WTC11 (cell line): ENCODE data around the gene NELL2. TPM values are rescaled to one million over a fixed set of nuclear protein-coding genes. Genes with fewer than 3 reads are reported as not detected.

Source experiments
- ATAC-seq: fragments of 200-7000 bp; cut with Tn5 transposase; 2 replicates; pipeline ENCODE4 v1.10.0; 2021; ENCODE audit warnings: mild to moderate bottlenecking, moderate library complexity
- CTCF ChIA-PET: fragments of 300-600 bp; sonication (Branson Sonifier 250); formaldehyde crosslinking; loops from one replicate; lab custom pipeline; 2021; ENCODE audit warnings: antibody characterized with exemption; lab: Charles Lee
- POLR2A ChIA-PET: fragments of 350-600 bp; sonication (Branson Sonifier 250); formaldehyde crosslinking; loops from one replicate; lab custom pipeline; 2021; ENCODE audit warnings: antibody characterized with exemption; lab: Charles Lee
- DNase-seq: peaks from one replicate; pipeline ENCODE4 v3.0.0; 2021; ENCODE audit warnings: low spot score
- H3K27ac Mint-ChIP-seq: 2 replicates; pipeline ENCODE4 v1.8.0; 2021; ENCODE audit warnings: mixed read lengths
- H3K27me3 Mint-ChIP-seq: 2 replicates; pipeline ENCODE4 v1.8.0; 2021; ENCODE audit warnings: low read depth, mild to moderate bottlenecking, moderate library complexity, mixed read lengths
- H3K36me3 Mint-ChIP-seq: 2 replicates; pipeline ENCODE4 v1.8.0; 2021; ENCODE audit warnings: mixed read lengths
- H3K4me1 Mint-ChIP-seq: 2 replicates; pipeline ENCODE4 v1.8.0; 2022; ENCODE audit warnings: mixed read lengths
- H3K4me3 Mint-ChIP-seq: 2 replicates; pipeline ENCODE4 v1.8.0; 2021; ENCODE audit warnings: mild to moderate bottlenecking, moderate library complexity, mixed read lengths
- H3K9me3 Mint-ChIP-seq: 2 replicates; pipeline ENCODE4 v1.8.0; 2021; ENCODE audit warnings: mixed read lengths
- EMX1 ChIP-seq: fragments of 250-450 bp; sonication (Bioruptor Pico); IDR thresholded peaks from 2 replicates; pipeline ENCODE4 v1.8.0; 2021; ENCODE audit warnings: mild to moderate bottlenecking
- ESRRA ChIP-seq: sonication (generic); formaldehyde crosslinking; IDR thresholded peaks from 2 replicates; pipeline ENCODE4 v1.8.1; 2022; ENCODE audit warnings: mild to moderate bottlenecking, missing genetic modification reagents, borderline replicate concordance
- JAZF1 ChIP-seq: fragments of 250-450 bp; sonication (Bioruptor Pico); IDR thresholded peaks from 2 replicates; pipeline ENCODE4 v1.9.0; 2021; ENCODE audit warnings: moderate library complexity, mild to moderate bottlenecking, inconsistent platforms
- MYBL2 ChIP-seq: sonication (generic); formaldehyde crosslinking; IDR thresholded peaks from 2 replicates; pipeline ENCODE4 v1.8.1; 2023; ENCODE audit warnings: mild to moderate bottlenecking, moderate library complexity, missing genetic modification reagents
- NFATC4 ChIP-seq: fragments of 250-450 bp; sonication (Bioruptor Pico); IDR thresholded peaks from 2 replicates; pipeline ENCODE4 v1.9.0; 2021; ENCODE audit warnings: mild to moderate bottlenecking
- NR3C1 ChIP-seq: sonication (generic); formaldehyde crosslinking; conservative IDR thresholded peaks from 2 replicates; pipeline ENCODE4 v1.8.1; 2023; ENCODE audit warnings: low read depth, mild to moderate bottlenecking, missing genetic modification reagents
- PRRX2 ChIP-seq: fragments of 250-450 bp; sonication (Bioruptor Pico); IDR thresholded peaks from 2 replicates; pipeline ENCODE4 v1.8.0; 2021; ENCODE audit warnings: mild to moderate bottlenecking
- SOX15 ChIP-seq: fragments of 250-450 bp; sonication (Bioruptor Pico); IDR thresholded peaks from 2 replicates; pipeline ENCODE4 v1.9.0; 2021; ENCODE audit warnings: mild to moderate bottlenecking
- TEAD4 ChIP-seq: sonication (generic); formaldehyde crosslinking; IDR thresholded peaks from 2 replicates; pipeline ENCODE4 v1.8.0; 2022; ENCODE audit warnings: mild to moderate bottlenecking, missing genetic modification reagents
- TP53 ChIP-seq: sonication (generic); formaldehyde crosslinking; IDR thresholded peaks from 2 replicates; pipeline ENCODE4 v1.8.1; 2023; ENCODE audit warnings: mild to moderate bottlenecking, missing genetic modification reagents
- ZNF121 ChIP-seq: sonication (generic); formaldehyde crosslinking; IDR thresholded peaks from 2 replicates; pipeline ENCODE4 v1.8.0; 2023; ENCODE audit warnings: missing genetic modification reagents
- total RNA-seq: library from RNA; stranded (reverse); gene quantifications from 3 replicates; pipeline ENCODE4 v1.2.3, GENCODE V29; 2021
- TF ChIP-seq, protein P1 (sequence below): sonication (generic); formaldehyde crosslinking; IDR thresholded peaks from 2 replicates; pipeline ENCODE4 v1.8.1; 2023; ENCODE audit warnings: mild to moderate bottlenecking, moderate library complexity, missing genetic modification reagents
- TF ChIP-seq, protein P2 (sequence below): fragments of 250-450 bp; sonication (Bioruptor Pico); IDR thresholded peaks from 2 replicates; pipeline ENCODE4 v2.1.2; 2022; ENCODE audit warnings: mild to moderate bottlenecking, moderate library complexity
- TF ChIP-seq, protein P3 (sequence below): fragments of 250-450 bp; sonication (Bioruptor Pico); IDR thresholded peaks from 2 replicates; pipeline ENCODE4 v1.9.0; 2021; ENCODE audit warnings: moderate library complexity, mild to moderate bottlenecking, inconsistent platforms, borderline replicate concordance
- TF ChIP-seq, protein P4 (sequence below): sonication (generic); formaldehyde crosslinking; conservative IDR thresholded peaks from 2 replicates; pipeline ENCODE4 v1.8.1; 2023; ENCODE audit warnings: mild to moderate bottlenecking, low read depth, missing genetic modification reagents, moderate library complexity
- TF ChIP-seq, protein P5 (sequence below): fragments of 250-450 bp; sonication (Bioruptor Pico); IDR thresholded peaks from 2 replicates; pipeline ENCODE4 v1.9.0; 2021; ENCODE audit warnings: mild to moderate bottlenecking, borderline replicate concordance
- TF ChIP-seq, protein P6 (sequence below): sonication (generic); formaldehyde crosslinking; IDR thresholded peaks from 2 replicates; pipeline ENCODE4 v1.8.0; 2023; ENCODE audit warnings: missing genetic modification reagents, mild to moderate bottlenecking, borderline replicate concordance
- TF ChIP-seq, protein P7 (sequence below): sonication (generic); formaldehyde crosslinking; IDR thresholded peaks from 2 replicates; pipeline ENCODE4 v1.8.1; 2023; ENCODE audit warnings: mild to moderate bottlenecking, missing genetic modification reagents, moderate library complexity

The NELL2 gene
- total RNA-seq, 1 experiment from 2014 or later, result 37.4 TPM

DNA sequence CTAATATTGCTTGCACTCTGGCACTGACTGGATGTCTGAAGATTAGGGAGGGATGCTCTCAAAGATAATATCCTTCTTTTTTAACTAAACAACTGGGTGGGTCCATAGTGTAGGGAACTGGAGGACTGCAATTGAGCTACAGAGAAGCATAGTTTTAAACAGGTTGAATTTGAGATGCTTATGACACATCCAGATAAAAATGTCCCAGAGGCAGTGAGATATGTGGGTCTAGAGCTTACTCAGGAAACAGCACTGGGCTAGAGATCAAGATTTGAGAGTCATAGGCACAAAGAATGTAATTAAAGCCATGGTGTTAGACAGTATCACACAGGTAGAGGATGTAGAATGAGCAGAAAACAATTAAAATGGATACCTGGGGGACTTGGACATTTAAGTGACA, 198.4 kb downstream of the NELL2 start (continued):
- TF ChIP-seq, protein P1, sequence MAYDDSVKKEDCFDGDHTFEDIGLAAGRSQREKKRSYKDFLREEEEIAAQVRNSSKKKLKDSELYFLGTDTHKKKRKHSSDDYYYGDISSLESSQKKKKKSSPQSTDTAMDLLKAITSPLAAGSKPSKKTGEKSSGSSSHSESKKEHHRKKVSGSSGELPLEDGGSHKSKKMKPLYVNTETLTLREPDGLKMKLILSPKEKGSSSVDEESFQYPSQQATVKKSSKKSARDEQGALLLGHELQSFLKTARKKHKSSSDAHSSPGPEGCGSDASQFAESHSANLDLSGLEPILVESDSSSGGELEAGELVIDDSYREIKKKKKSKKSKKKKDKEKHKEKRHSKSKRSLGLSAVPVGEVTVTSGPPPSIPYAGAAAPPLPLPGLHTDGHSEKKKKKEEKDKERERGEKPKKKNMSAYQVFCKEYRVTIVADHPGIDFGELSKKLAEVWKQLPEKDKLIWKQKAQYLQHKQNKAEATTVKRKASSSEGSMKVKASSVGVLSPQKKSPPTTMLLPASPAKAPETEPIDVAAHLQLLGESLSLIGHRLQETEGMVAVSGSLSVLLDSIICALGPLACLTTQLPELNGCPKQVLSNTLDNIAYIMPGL (CRISPR knock-in tag), result no peak
- no peak for TF ChIP-seq PRRX2 (CRISPR knock-in tag)
- TF ChIP-seq, protein P2, sequence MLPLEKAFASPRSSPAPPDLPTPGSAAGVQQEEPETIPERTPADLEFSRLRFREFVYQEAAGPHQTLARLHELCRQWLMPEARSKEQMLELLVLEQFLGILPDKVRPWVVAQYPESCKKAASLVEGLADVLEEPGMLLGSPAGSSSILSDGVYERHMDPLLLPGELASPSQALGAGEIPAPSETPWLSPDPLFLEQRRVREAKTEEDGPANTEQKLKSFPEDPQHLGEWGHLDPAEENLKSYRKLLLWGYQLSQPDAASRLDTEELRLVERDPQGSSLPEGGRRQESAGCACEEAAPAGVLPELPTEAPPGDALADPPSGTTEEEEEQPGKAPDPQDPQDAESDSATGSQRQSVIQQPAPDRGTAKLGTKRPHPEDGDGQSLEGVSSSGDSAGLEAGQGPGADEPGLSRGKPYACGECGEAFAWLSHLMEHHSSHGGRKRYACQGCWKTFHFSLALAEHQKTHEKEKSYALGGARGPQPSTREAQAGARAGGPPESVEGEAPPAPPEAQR, result no peak

DNA sequence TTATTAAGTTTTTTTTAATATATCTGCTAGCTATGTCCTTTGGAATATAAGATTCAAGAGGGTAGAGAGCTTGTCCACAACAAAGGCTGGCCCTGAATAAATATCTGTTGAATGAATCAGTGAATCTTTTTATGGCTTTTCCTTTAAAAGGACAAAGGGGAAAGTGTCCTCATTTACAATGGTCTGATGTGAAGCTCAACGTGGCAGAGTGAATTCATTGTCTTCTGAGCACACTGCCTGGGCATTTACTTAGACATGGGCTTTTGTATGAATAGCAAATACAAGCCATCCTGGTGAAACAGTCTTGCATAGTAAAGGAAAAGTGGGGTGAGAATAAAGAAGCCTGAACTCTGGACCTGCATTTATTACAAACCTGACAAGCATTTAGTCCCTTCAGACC, 201.2 kb downstream of the NELL2 start:
- ChIA-PET POLR2A (no interaction called here), CTCF (interaction anchor here (1.5 kb wide), 1 partner anchor 274 kb away, joined by 3 read pairs; no protein-coding TSS in a partner anchor)
- Mint-ChIP-seq H3K4me1 (peaks cover 8% of the 10 kb centered on the region; the same call in 1 of the 2 replicates), H3K27ac (no peak overlapping the region), H3K9me3 (peaks cover 12% of the 10 kb centered on the region), H3K36me3 (peaks cover 8% of the 10 kb centered on the region), H3K4me3 (no peak overlapping the region), H3K27me3 (no peaks in the 10 kb centered on the region)
- ATAC-seq (no peak), DNase-seq (no peak)
- TF ChIP-seq EMX1 (CRISPR knock-in tag) (no peak), SOX15 (no peak), ESRRA (CRISPR knock-in tag) (no peak), ZNF121 (CRISPR knock-in tag) (no peak)
- TF ChIP-seq, protein P3, sequence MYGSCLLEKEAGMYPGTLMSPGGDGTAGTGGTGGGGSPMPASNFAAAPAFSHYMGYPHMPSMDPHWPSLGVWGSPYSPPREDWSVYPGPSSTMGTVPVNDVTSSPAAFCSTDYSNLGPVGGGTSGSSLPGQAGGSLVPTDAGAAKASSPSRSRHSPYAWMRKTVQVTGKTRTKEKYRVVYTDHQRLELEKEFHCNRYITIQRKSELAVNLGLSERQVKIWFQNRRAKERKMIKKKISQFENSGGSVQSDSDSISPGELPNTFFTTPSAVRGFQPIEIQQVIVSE (CRISPR knock-in tag), result no peak
- TF ChIP-seq, protein P4, sequence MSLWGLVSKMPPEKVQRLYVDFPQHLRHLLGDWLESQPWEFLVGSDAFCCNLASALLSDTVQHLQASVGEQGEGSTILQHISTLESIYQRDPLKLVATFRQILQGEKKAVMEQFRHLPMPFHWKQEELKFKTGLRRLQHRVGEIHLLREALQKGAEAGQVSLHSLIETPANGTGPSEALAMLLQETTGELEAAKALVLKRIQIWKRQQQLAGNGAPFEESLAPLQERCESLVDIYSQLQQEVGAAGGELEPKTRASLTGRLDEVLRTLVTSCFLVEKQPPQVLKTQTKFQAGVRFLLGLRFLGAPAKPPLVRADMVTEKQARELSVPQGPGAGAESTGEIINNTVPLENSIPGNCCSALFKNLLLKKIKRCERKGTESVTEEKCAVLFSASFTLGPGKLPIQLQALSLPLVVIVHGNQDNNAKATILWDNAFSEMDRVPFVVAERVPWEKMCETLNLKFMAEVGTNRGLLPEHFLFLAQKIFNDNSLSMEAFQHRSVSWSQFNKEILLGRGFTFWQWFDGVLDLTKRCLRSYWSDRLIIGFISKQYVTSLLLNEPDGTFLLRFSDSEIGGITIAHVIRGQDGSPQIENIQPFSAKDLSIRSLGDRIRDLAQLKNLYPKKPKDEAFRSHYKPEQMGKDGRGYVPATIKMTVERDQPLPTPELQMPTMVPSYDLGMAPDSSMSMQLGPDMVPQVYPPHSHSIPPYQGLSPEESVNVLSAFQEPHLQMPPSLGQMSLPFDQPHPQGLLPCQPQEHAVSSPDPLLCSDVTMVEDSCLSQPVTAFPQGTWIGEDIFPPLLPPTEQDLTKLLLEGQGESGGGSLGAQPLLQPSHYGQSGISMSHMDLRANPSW (CRISPR knock-in tag), result no peak
- TF ChIP-seq, protein P5, sequence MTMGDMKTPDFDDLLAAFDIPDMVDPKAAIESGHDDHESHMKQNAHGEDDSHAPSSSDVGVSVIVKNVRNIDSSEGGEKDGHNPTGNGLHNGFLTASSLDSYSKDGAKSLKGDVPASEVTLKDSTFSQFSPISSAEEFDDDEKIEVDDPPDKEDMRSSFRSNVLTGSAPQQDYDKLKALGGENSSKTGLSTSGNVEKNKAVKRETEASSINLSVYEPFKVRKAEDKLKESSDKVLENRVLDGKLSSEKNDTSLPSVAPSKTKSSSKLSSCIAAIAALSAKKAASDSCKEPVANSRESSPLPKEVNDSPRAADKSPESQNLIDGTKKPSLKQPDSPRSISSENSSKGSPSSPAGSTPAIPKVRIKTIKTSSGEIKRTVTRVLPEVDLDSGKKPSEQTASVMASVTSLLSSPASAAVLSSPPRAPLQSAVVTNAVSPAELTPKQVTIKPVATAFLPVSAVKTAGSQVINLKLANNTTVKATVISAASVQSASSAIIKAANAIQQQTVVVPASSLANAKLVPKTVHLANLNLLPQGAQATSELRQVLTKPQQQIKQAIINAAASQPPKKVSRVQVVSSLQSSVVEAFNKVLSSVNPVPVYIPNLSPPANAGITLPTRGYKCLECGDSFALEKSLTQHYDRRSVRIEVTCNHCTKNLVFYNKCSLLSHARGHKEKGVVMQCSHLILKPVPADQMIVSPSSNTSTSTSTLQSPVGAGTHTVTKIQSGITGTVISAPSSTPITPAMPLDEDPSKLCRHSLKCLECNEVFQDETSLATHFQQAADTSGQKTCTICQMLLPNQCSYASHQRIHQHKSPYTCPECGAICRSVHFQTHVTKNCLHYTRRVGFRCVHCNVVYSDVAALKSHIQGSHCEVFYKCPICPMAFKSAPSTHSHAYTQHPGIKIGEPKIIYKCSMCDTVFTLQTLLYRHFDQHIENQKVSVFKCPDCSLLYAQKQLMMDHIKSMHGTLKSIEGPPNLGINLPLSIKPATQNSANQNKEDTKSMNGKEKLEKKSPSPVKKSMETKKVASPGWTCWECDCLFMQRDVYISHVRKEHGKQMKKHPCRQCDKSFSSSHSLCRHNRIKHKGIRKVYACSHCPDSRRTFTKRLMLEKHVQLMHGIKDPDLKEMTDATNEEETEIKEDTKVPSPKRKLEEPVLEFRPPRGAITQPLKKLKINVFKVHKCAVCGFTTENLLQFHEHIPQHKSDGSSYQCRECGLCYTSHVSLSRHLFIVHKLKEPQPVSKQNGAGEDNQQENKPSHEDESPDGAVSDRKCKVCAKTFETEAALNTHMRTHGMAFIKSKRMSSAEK, result no peak

DNA sequence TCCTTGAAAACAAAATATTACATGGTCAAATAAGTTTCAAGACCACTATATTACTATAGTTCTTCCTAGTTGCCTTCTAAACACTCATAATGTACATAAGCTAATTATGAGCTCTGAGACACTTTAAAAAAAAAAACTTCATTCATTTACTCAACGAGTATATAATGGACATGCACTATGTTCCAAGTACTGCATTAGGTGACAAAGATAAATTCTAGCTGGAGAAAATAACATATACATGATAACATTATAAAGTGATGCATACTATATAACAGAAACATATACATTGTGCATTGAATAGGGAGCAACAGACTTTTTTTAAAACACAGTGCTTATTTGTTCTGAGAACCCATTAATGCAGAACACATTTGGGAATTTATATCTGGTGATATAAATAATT, 202.3 kb downstream of the NELL2 start:
- H3K27me3 Mint-ChIP-seq, result no peaks in the 10 kb centered on the region
- no peak overlapping the region for H3K27ac Mint-ChIP-seq
- CTCF ChIA-PET, result no interaction called here
- TF ChIP-seq ESRRA (CRISPR knock-in tag), result no peak
- no peak for TF ChIP-seq NR3C1
- TF ChIP-seq NFATC4 (CRISPR knock-in tag), result no peak
- no peak for TF ChIP-seq JAZF1 (CRISPR knock-in tag)
- no peak for TF ChIP-seq TEAD4 (CRISPR knock-in tag)
- TF ChIP-seq, protein P6, sequence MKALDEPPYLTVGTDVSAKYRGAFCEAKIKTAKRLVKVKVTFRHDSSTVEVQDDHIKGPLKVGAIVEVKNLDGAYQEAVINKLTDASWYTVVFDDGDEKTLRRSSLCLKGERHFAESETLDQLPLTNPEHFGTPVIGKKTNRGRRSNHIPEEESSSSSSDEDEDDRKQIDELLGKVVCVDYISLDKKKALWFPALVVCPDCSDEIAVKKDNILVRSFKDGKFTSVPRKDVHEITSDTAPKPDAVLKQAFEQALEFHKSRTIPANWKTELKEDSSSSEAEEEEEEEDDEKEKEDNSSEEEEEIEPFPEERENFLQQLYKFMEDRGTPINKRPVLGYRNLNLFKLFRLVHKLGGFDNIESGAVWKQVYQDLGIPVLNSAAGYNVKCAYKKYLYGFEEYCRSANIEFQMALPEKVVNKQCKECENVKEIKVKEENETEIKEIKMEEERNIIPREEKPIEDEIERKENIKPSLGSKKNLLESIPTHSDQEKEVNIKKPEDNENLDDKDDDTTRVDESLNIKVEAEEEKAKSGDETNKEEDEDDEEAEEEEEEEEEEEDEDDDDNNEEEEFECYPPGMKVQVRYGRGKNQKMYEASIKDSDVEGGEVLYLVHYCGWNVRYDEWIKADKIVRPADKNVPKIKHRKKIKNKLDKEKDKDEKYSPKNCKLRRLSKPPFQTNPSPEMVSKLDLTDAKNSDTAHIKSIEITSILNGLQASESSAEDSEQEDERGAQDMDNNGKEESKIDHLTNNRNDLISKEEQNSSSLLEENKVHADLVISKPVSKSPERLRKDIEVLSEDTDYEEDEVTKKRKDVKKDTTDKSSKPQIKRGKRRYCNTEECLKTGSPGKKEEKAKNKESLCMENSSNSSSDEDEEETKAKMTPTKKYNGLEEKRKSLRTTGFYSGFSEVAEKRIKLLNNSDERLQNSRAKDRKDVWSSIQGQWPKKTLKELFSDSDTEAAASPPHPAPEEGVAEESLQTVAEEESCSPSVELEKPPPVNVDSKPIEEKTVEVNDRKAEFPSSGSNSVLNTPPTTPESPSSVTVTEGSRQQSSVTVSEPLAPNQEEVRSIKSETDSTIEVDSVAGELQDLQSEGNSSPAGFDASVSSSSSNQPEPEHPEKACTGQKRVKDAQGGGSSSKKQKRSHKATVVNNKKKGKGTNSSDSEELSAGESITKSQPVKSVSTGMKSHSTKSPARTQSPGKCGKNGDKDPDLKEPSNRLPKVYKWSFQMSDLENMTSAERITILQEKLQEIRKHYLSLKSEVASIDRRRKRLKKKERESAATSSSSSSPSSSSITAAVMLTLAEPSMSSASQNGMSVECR (CRISPR knock-in tag), result no peak
- TF ChIP-seq MYBL2, result no peak
- TF ChIP-seq TP53 (CRISPR knock-in tag), result no peak
- TF ChIP-seq, protein P7, sequence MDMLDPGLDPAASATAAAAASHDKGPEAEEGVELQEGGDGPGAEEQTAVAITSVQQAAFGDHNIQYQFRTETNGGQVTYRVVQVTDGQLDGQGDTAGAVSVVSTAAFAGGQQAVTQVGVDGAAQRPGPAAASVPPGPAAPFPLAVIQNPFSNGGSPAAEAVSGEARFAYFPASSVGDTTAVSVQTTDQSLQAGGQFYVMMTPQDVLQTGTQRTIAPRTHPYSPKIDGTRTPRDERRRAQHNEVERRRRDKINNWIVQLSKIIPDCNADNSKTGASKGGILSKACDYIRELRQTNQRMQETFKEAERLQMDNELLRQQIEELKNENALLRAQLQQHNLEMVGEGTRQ (CRISPR knock-in tag), result no peak

More for the DNA sequence above, 202.3 kb downstream of the NELL2 start:
- ATAC-seq, result no peak
- peaks cover 8% of the 10 kb centered on the region; the same call in 1 of the 2 replicates for H3K4me1 Mint-ChIP-seq
- POLR2A ChIA-PET, result interaction anchor here (0.5 kb wide), 1 partner anchor 174 kb away, joined by 4 read pairs; no protein-coding TSS in a partner anchor
- peaks cover 22% of the 10 kb centered on the region for H3K9me3 Mint-ChIP-seq
- DNase-seq, result no peak
- H3K4me3 Mint-ChIP-seq, result no peak overlapping the region
- peaks cover 18% of the 10 kb centered on the region for H3K36me3 Mint-ChIP-seq
